Activated naive CD4-positive, alpha-beta T cell treated with anti-CD3 and anti-CD28 coated beads, Interleukin-2, amount 50 U/mL, for 16 hours (primary cell): Measurements from ENCODE around the gene TXNL4A.

ENCODE experiments used
- DNase-seq: peaks from one replicate; pipeline ENCODE4 v3.0.0-alpha.2; 2020

TXNL4A gene

DNA sequence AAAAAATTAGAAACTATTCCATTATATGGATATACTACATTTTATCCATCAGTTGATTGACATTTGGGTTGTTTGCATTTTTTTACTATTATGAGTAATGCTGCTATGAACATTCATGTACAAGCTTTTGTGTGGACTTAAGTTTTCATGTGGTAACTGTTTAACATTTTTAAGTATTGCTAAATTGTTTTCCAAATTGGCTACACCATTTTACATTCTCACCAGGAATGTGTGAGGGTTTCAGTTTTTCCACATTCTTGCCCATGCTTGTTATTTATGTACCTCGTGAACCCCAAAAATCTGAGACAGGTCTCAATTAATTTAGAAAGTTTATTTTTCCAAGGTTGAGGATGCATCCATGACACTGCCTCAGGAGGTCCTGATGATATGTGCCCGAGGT lies 3.1 kb upstream of the TXNL4A start:
- DNase-seq, result no peak

DNA sequence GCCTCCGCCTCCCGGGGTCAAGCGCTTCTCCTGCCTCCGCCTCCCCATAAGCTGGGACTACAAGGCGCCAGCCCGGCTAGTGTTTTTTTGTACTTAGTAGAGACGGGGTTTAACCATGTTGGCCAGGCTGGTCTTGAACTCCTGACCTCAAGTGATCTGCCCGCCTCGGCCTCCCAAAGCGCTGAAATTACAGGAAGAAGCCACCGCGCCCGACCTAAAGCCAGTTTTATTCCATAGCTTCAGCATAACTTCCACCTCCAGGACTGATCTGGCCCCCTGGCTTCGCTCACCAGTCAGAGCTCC lies 783 bp upstream of the TXNL4A start:
- no peak for DNase-seq

GRCh38 chr18:79988071-79988450 lies 302 bp downstream of the TXNL4A start:
- peak; percentile 68 for DNase-seq

GRCh38 chr18:79987566-79987965 lies 797 bp downstream of the TXNL4A start:
- no peak for DNase-seq

DNA sequence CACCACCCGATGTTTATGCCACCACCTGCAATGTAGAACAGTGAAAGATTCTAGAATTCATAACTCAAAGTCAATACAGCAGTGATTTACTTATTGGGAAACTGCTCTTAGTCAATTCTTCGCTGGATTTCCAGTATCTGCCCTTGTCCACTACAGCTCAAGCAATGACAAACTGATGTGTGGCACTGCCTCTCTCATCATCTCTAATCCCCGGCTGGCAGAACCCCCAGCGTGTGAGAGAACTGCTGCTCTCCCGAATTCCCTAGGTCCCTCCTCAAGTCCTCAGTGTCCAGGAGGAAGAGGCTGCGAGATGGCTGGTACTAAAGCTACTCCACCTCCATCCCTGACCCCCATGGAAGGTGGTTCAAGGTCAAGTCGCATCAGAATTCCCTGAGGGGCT lies 1.6 kb downstream of the TXNL4A start:
- DNase-seq, result no peak

DNA sequence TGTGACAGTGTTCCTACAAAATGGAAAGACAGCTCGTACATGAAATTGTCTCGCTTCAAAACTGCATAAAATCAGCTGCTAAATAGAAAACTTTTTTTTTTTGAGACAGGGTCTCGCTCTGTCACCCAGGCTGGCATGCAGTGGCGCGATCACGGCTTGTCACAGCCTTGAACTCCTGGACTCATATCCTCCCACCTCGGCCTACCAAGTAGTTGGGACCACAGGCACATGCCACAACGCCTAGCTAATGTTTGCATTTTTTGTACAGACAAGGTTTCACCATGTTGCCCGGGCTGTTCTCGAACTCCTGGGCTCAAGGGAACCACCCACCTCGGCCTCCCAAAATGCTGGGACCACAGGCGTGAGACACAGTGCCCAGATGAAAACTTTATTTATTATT lies 3.2 kb downstream of the TXNL4A start:
- DNase-seq, result no peak

- no peak for DNase-seq
Observed at GRCh38 chr18:79983793-79984192, 4.6 kb downstream of the TXNL4A start.

- DNase-seq, result no peak
Observed at GRCh38 chr18:79983253-79983652, 5.1 kb downstream of the TXNL4A start.

DNA sequence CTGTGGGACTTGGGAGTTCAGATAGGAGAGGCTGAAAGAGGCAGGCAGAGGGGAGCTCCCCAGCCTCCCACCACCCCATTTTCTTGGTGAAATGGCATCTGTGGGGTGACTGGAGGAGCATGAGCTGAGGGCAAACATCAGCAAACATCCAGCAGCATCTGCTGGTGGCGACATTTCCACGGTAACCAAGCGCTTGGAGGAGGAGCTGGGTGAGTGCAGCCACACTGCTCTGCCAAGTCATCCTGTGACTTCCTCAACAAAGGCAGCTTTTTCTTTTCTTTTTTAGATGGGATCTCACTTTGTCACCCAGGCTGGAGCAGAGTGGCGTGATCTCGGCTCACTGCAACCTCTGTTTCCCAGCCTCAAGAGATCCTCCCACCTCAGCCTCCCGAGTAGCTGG lies 5.6 kb downstream of the TXNL4A start:
- no peak for DNase-seq

DNA sequence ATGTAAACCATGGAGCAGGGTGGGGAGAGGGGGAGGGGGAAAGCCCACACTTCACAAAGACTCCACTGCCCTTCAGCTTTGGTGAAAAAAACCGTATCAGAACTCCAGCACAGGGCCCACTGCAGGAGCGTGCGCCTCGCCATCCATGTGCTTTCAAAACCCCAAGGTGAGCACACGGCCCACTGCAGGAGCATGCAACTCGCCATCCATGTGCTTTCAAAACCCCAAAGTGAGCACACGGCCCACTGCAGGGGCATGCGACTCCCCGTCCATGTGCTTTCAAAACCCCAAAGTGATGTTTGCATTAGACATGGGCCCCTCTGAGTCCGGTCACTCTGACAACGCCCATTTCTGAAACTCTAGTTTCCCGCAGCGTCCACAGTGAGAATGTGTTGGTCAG lies 7.8 kb downstream of the TXNL4A start:
- DNase-seq, result no peak

DNA sequence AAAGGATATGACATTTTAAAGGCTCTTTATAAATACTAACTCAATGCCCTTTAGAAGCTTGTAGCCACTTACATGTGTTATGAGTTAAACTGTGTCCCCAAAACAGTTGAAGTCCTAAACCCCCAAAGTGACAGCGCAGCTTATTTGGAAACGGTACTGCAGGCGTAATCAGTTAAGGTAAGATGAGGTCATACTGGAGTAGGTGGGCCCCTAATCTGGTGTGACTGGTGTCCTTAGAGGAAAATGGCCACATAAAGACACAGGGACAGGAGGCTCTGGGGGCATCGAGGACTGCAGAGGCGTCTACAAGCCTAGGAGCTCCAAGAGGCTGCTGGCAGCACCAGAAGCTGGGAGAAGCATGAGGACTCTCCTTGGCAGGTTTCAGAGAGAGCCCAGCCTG lies 8.5 kb downstream of the TXNL4A start:
- DNase-seq, result no peak

DNA sequence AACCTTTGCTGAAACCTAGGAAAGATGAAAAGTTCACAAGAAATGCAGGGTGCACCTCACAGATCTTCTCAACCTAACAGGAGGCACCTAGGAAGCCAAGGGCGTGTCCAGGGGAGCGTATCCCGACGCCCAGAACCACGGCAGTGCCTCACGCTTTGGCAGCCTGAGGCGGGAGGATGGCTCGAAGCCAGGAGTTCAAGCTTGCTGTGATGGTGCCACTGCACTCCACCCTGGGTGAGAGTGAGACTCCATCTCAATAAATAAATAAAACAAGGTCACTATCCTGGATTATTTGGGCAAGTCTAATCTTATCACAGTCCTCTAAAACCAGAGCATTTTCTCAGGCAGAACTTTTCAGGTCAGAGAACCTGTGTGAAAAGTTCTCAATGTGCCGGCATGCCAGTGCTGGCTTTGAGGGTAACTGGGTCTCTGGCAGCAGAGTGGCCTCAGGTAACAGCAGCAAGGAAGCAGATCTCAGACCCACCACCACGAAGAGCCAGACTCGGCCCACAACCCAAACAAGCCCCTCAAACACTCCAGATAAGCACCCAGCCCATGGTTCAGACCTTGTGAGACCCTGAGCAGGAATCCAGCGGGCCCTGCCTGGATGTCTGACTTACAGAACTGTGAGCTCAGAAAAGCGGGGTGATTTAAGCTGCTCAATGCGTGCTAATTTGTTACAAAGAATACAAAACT lies 12.2 kb downstream of the TXNL4A start:
- no peak for DNase-seq

DNA sequence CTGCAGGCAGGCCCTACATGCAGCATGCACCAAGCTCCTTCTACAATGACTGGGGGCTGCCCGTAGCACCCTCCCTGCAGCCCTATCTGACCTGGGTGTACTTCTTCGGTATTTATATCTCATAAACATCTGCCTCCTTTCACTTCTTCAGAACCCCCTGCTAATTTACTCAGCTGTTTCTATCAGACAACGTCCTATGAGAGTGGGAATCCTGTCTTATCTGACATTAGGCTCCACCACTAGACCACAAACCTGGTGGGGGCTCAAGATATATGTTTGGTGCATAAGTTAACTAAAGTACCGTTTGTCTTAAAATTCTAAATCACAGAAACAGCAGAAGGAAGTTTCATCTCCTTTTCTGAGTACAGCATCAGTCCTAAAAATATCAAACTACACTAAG lies 13.3 kb downstream of the TXNL4A start:
- DNase-seq, result no peak

DNA sequence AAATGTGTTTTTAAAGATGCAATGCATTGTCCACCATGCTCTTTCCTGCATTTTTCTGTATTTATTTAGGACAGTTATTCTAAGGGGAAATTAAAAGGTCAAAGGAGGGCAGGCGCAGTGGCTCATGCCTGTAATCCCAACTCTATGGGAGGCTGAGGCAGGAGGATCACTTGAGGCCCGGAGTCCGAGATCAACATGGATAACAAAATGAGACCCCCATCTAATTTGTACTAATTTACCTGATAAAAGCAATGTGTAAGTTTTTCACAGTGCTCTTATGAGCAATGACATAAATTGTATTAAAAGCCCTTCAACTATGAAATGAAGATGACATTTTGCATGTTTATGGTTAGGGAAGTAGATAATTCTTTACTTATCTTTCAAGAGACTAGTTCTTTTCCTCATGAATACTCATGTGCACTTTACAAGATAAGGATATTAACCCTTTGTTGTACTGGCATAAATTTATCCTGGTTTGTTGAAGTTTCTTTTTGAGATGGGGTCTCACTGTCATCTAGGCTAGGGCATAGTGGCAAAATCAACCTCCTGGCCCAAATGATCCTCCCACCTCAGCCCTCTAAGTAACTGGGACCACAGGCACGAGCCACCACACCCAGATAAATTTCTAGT lies 14.2 kb downstream of the TXNL4A start:
- DNase-seq, result no peak

- no peak for DNase-seq
Observed at GRCh38 chr18:79973517-79973916, 14.8 kb downstream of the TXNL4A start.

DNA sequence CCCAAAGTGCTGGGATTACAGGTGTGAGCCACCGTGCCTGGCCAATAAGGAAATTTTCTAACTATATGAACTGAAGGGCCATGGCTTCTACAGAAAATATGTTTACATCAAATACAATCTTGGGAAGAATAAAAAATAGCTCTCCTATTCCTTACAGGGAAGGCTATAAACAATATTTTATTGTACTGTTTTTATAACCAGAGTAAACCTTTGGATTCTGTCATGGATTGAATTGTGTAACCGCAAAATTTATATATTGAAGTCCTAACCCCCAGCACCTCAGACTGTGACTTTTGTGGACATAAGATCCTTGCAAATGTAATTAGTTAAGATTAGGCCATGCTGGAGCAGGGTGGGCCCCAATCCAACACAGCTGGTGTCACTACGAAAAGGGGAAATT lies 15.6 kb downstream of the TXNL4A start:
- DNase-seq, result no peak

DNA sequence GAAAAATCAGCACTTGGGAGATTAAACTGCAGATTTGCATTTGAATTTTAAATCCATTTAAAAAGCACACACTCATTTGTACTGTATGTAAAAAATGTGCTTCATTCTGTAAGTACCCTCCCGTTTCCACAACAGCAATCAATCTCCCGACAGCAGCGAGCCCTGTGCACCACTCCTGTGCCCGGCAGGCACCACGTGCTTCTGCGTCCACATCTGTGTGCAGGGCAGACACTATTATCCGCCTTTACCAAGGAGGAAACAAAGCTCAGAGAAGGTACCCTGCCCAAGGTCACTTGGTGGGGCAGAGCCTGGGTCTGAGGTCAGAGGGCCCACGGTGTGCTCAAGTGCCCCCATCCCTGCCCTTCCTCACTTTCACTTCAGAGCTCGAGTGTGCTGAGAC lies 16.4 kb downstream of the TXNL4A start:
- no peak for DNase-seq

GRCh38 chr18:79971211-79971952 lies 17.0 kb downstream of the TXNL4A start:
- DNase-seq, result no peak

DNA sequence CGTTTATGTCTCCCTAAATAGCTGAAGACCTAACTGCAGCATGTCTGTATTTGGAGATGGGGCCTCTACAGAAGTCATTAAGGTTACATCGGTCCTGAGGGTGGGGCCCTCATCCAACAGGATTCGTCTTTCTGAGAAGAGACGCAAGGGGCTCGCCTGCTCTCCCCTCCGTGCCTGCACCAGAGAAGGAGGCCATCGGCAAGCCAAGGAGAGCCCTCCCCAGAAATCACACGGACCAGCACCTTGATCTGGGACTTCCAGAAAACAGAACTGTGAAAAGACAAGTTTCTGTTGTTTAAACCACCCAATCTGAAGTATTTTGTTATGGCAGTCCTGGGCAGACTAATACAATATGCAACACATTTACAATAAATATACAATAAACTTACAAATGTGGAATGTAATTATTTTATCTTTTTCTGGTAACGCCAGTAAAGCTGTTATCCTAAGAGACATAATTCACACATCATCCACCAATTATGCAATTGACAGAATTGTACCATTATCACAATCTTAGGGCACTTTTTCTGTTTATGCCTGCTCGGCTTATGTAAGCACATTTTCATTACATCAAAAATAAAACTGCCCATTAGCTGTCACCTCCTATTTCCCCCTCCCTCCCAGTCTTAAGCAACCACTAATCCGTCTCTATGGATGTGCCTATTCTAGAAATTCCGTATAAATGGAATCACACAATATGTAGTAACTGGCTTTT lies 17.8 kb downstream of the TXNL4A start:
- no peak for DNase-seq

GRCh38 chr18:79965119-79965902 lies 23.1 kb downstream of the TXNL4A start:
- no peak for DNase-seq

DNA sequence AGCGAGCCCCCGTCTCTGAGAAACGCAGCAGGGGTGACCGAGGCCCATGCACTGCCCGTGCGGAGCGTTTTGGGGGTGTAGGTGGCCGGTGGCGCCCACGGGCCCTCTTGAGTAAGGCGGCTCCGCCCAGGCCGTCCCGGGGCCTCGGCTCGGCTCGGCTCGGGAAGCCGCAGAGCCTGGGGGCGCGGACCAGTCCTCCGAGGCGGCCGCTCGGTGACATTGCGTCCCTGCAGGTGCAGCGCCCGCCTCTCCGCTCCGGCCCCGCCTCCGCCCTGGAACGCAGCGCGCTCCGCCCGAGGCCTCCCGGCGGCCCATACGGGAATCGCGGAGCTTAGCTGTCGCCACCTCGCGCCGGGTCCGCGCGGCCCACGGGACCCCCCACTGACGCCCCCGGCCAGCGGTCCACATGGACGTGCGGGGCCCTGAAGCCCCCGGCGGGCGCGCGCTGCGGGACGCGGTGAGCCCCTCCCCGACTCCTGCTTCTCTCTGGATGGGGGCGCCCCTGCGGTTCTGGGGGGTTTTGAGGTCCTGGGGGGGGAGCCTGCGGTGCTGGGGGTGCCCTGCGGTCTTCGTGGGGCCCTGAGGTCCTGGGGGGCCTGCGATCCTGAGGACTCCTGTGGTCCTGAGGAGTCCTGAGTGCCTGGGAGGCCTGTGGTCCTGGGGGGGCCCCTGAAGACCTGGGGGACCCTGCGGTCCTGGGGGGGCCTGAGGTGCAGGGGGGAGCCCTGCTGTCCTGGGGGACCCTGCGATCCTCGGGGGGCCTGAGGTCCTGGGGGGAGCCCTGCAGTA lies 23.8 kb downstream of the TXNL4A start, which contains the start of gene HSBP1L1:
Gene HSBP1L1, plus strand, starts transcription at position 314 of the 789 bp plus-strand sequence. Its CDS starts 93 bp downstream, at position 407.
- DNase-seq, result peak; percentile 68
